ENCODE data around the gene DAB2IP.
A peak's percentile ranks its signal among the peaks of the same experiment; 100 is the strongest.

DAB2IP gene

GRCh38 chr9:121821326-121821725 is 169.9 kb downstream of the DAB2IP start:
- DNase-seq, result no peak

- DNase-seq, result peak; percentile 91
These were observed 171.0 kb downstream of the DAB2IP start for GRCh38 chr9:121822093-121823085.

- DNase-seq, result no peak
These were observed 172.2 kb downstream of the DAB2IP start for GRCh38 chr9:121823451-121824169.

GRCh38 chr9:121824651-121825030 is 173.2 kb downstream of the DAB2IP start:
- peak; percentile 7 for DNase-seq

- no peak for DNase-seq
These were observed 173.7 kb downstream of the DAB2IP start for GRCh38 chr9:121825031-121825691.

- no peak for DNase-seq
These were observed 175.3 kb downstream of the DAB2IP start for GRCh38 chr9:121826711-121827110.

- no peak for DNase-seq
These were observed 176.0 kb downstream of the DAB2IP start for GRCh38 chr9:121827251-121827967.

- DNase-seq, result no peak
These were observed 179.2 kb downstream of the DAB2IP start for GRCh38 chr9:121830441-121831140.

GRCh38 chr9:121831869-121832268 is 180.4 kb downstream of the DAB2IP start:
- no peak for DNase-seq

GRCh38 chr9:121833061-121833460 is 181.6 kb downstream of the DAB2IP start:
- no peak for DNase-seq
